CD4-positive, alpha-beta T cell treated with Interleukin-15 for 4 hours (primary cell): ENCODE measurements around the gene STX10.

Source experiments
- DNase-seq: peaks from one replicate; pipeline ENCODE4 v3.0.0-alpha.2; 2020; ENCODE audit warnings: low spot score

The STX10 gene

GRCh38 chr19:13100031-13100588 is 50.1 kb downstream of the STX10 start:
- peak; percentile 85 for DNase-seq

- DNase-seq: peak; percentile 79
Measured at GRCh38 chr19:13099073-13099999, 50.8 kb downstream of the STX10 start.

- no peak for DNase-seq
Measured at GRCh38 chr19:13098277-13099072, 51.7 kb downstream of the STX10 start.

- DNase-seq: no peak
Measured at GRCh38 chr19:13097463-13098258, 52.5 kb downstream of the STX10 start.

GRCh38 chr19:13097033-13097462 is 53.1 kb downstream of the STX10 start:
- no peak for DNase-seq

GRCh38 chr19:13095934-13096927 is 53.9 kb downstream of the STX10 start:
- DNase-seq: no peak

GRCh38 chr19:13095393-13095784 is 54.8 kb downstream of the STX10 start:
- no peak for DNase-seq

GRCh38 chr19:13094771-13095392 is 55.3 kb downstream of the STX10 start:
- no peak for DNase-seq

- DNase-seq: no peak
Measured at GRCh38 chr19:13094106-13094504, 56.1 kb downstream of the STX10 start.
